Smooth muscle cell (in vitro differentiated cells): Measurements from ENCODE around the gene ZNF154. TPM values are rescaled to one million over a fixed set of nuclear protein-coding genes. Genes with fewer than 3 reads are reported as not detected.

Experiments
- DNase-seq: peaks from one replicate; lab custom pipeline; 2025; ENCODE audit not compliant: unreplicated experiment; lab: John Stamatoyannopoulos, UW
- H2AFZ ChIP-seq: fragments of 200-600 bp; sonication (generic); 2 replicates; pipeline ENCODE4 v1.6.0; 2016; ENCODE audit warnings: antibody characterized with exemption, low read depth, mild to moderate bottlenecking
- H3F3A ChIP-seq: fragments of 200-600 bp; sonication (generic); 2 replicates; pipeline ENCODE4 v1.6.0; 2017; ENCODE audit warnings: antibody characterized with exemption, low read depth
- H3K27ac ChIP-seq: fragments of 200-600 bp; sonication (generic); 2 replicates; pipeline ENCODE4 v1.5.1; 2016; ENCODE audit warnings: low read depth, mild to moderate bottlenecking
- H3K27me3 ChIP-seq: fragments of 200-600 bp; sonication (generic); 2 replicates; pipeline ENCODE4 v1.6.1; 2016; ENCODE audit warnings: low read depth, mild to moderate bottlenecking
- H3K36me3 ChIP-seq: fragments of 200-600 bp; sonication (generic); 2 replicates; pipeline ENCODE4 v1.5.1; 2016; ENCODE audit warnings: low read depth
- H3K4me1 ChIP-seq: fragments of 200-600 bp; sonication (generic); 2 replicates; pipeline ENCODE4 v1.5.1; 2016; ENCODE audit warnings: low read depth
- H3K4me2 ChIP-seq: fragments of 200-600 bp; sonication (generic); 2 replicates; pipeline ENCODE4 v1.6.0; 2016; ENCODE audit warnings: mild to moderate bottlenecking
- H3K4me3 ChIP-seq: fragments of 200-600 bp; sonication (generic); 2 replicates; pipeline ENCODE4 v1.5.1; 2016; ENCODE audit warnings: mild to moderate bottlenecking
- H3K79me2 ChIP-seq: fragments of 200-600 bp; sonication (generic); 2 replicates; pipeline ENCODE4 v1.6.0; 2016; ENCODE audit warnings: low read depth, mild to moderate bottlenecking
- H3K9ac ChIP-seq: fragments of 200-600 bp; sonication (generic); 2 replicates; pipeline ENCODE4 v1.6.0; 2016; ENCODE audit warnings: low read depth
- H3K9me3 ChIP-seq: fragments of 200-600 bp; sonication (generic); replicated peaks from 2 replicates; pipeline ENCODE4 v1.5.1; 2016; ENCODE audit warnings: low read depth
- H4K20me1 ChIP-seq: fragments of 200-600 bp; sonication (generic); 2 replicates; pipeline ENCODE4 v1.6.0; 2016; ENCODE audit warnings: low read depth
- WGBS: methylation state at CpG from one replicate; pipeline ENCODE4 v1.1.7; 2016; ENCODE audit warnings: low lambda C conversion rate; 5-methylcytosine and 5-hydroxymethylcytosine counted together
- polyA plus RNA-seq: library from polyadenylated mRNA; unstranded; fragments of >200 nt; fragmentation: Nextera tagmentation; extraction: Ambion mirVana; gene quantifications from 2 replicates; pipeline ENCODE4 v1.2.1, GENCODE V29; 2016
- total RNA-seq: library from RNA; depleted of rRNA; stranded (reverse); fragments of >200 nt; gene quantifications from 2 replicates; pipeline ENCODE4 v1.2.3, GENCODE V29; 2014
- TF ChIP-seq, protein P1 (sequence below): fragments of 200-600 bp; sonication (generic); IDR thresholded peaks from 2 replicates; pipeline ENCODE4 v1.5.1; 2017; ENCODE audit warnings: borderline replicate concordance, mild to moderate bottlenecking, antibody characterized with exemption; ENCODE audit not compliant: insufficient read depth, poor library complexity, severe bottlenecking

ZNF154 gene
- total and polyA plus RNA-seq, 2 experiments from 2014 or later, result 3.3 to 9.6 TPM

GRCh38 chr19:57655443-57655842 lies 53.6 kb downstream of the ZNF154 start:
- H3K27ac ChIP-seq, result no peak overlapping the region

DNA sequence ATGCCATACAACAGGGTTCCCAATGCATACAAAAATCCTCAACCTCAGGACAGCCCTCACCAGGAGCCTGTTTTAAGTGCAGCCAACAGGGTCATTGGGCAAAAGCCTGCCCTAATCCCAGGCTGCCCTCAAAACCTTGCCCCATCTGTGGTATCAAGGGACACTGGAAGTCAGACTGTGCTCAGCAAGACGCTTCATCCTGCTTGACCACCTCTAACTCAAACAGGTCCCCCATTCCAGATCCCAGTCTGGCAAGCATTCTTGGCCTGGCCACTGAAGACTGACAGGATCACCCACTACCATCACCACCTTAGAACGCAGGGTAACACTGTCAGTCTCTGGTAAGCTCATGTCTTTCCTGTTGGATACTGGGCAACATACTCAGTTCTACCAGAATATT lies 55.3 kb downstream of the ZNF154 start:
- Histone ChIP-seq H3K27ac (no peak overlapping the region), H3K9ac (no peak overlapping the region), H3K4me3 (no peak overlapping the region), H3K79me2 (no peaks in the 10 kb centered on the region), H3F3A (no peaks in the 10 kb centered on the region), H3K27me3 (no peaks in the 10 kb centered on the region), H3K4me2 (no peak overlapping the region), H3K36me3 (no peaks in the 10 kb centered on the region), H3K9me3 (no peaks in the 10 kb centered on the region), H3K4me1 (no peaks in the 10 kb centered on the region), H2AFZ (no peak overlapping the region), H4K20me1 (no peaks in the 10 kb centered on the region)
- 85% methylated on average over 2 of the region's 2 CpGs for WGBS
- TF ChIP-seq, protein P1, sequence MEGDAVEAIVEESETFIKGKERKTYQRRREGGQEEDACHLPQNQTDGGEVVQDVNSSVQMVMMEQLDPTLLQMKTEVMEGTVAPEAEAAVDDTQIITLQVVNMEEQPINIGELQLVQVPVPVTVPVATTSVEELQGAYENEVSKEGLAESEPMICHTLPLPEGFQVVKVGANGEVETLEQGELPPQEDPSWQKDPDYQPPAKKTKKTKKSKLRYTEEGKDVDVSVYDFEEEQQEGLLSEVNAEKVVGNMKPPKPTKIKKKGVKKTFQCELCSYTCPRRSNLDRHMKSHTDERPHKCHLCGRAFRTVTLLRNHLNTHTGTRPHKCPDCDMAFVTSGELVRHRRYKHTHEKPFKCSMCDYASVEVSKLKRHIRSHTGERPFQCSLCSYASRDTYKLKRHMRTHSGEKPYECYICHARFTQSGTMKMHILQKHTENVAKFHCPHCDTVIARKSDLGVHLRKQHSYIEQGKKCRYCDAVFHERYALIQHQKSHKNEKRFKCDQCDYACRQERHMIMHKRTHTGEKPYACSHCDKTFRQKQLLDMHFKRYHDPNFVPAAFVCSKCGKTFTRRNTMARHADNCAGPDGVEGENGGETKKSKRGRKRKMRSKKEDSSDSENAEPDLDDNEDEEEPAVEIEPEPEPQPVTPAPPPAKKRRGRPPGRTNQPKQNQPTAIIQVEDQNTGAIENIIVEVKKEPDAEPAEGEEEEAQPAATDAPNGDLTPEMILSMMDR, result no peak
- no peak for DNase-seq

More at GRCh38 chr19:57655443-57655842, 53.6 kb downstream of the ZNF154 start:
- Histone ChIP-seq H3F3A (no peaks in the 10 kb centered on the region), H3K9me3 (no peaks in the 10 kb centered on the region), H3K4me3 (no peak overlapping the region), H2AFZ (no peak overlapping the region), H3K79me2 (no peaks in the 10 kb centered on the region), H4K20me1 (no peaks in the 10 kb centered on the region), H3K4me1 (no peaks in the 10 kb centered on the region), H3K9ac (no peak overlapping the region), H3K36me3 (no peaks in the 10 kb centered on the region), H3K4me2 (no peak overlapping the region), H3K27me3 (peaks cover 9% of the 10 kb centered on the region)
- WGBS, result 61% methylated on average over 1 of the region's 1 CpG
- no peak for DNase-seq
- TF ChIP-seq, protein P1, result no peak

DNA sequence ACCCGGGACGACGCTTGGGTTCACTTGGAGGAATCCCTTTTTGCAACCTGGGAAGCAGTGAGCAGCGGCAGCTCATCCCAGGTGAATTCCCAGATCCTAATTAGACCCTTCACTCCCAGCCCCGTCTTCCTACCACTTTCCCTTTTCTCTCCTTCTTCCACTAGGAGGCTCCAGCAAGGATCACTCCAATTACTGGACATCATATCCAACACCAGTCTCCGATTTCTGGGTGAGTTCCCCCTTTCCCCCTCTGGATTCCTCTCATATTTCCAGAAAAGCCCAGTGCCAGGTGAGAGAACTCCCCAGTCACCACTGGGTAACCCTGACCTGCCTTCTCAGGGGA lies 57.4 kb downstream of the ZNF154 start:
- H3F3A ChIP-seq, result no peaks in the 10 kb centered on the region
- no peaks in the 10 kb centered on the region for H3K4me1 ChIP-seq
- H2AFZ ChIP-seq, result no peak overlapping the region
- H3K4me2 ChIP-seq, result peak overlapping the region; percentile 59
- H4K20me1 ChIP-seq, result no peaks in the 10 kb centered on the region
- no peaks in the 10 kb centered on the region for H3K36me3 ChIP-seq
- H3K9ac ChIP-seq, result no peak overlapping the region
- no peaks in the 10 kb centered on the region for H3K9me3 ChIP-seq
- WGBS, result 62% methylated on average over 6 of the region's 6 CpGs
- no peaks in the 10 kb centered on the region for H3K79me2 ChIP-seq
- no peaks in the 10 kb centered on the region for H3K27me3 ChIP-seq
- H3K27ac ChIP-seq, result peak overlapping the region; percentile 42
- DNase-seq, result no peak
- no peak overlapping the region for H3K4me3 ChIP-seq
- TF ChIP-seq, protein P1, result no peak

DNA sequence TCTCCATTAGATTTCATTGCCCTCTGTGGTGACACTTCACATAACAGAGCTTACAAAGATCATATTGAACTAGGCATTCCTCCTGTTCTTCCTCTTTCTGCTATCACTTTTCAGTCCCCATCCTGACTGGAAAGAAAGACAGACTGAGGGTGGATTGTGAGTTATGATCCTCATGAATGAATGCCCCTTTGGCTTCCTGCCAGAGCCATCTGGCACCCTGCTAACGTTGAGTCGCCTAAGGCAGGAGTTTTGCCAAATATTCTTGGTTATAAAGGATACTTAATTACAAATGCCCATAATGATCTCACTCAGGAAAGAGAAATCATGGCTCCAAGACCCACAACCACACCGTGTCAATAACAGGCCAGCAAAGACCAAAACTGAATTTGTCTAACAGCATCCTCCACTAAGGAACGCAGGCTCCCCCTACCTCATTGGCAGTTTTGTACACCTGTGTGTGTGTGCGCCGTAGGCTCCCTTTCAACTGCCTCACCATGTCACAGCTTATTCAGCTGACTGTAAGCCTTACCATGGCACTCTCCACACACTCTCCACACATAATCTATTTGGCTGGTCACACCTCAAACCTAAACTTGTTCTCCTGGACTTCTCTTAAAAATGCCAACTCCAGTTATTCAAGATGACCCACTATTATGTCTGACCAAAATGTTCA lies 60.5 kb downstream of the ZNF154 start:
- DNase-seq, result no peak
- no peaks in the 10 kb centered on the region for H3K27me3 ChIP-seq

More for the DNA sequence above, 60.5 kb downstream of the ZNF154 start:
- Histone ChIP-seq H3K36me3 (no peaks in the 10 kb centered on the region), H3K4me2 (no peak overlapping the region), H3K9me3 (peaks cover 3% of the 10 kb centered on the region), H4K20me1 (no peaks in the 10 kb centered on the region), H3K9ac (no peak overlapping the region), H3K79me2 (no peaks in the 10 kb centered on the region), H3K4me3 (no peak overlapping the region), H3F3A (no peaks in the 10 kb centered on the region), H2AFZ (no peak overlapping the region), H3K4me1 (no peaks in the 10 kb centered on the region), H3K27ac (no peak overlapping the region)
- TF ChIP-seq, protein P1, result no peak
- WGBS, result 86% methylated on average over 6 of the region's 6 CpGs
